ACC112 (cell line): ENCODE data around the gene TCF12.
"Not testable (repeated sequence)": the region's sequence is repeated elsewhere in the genome, so short reads cannot be mapped to it uniquely, and the experiment has no call there.

Experiments used
- H2AFZ ChIP-seq: fragments of 200-600 bp; sonication (generic); one replicate; pipeline ENCODE4 v1.6.0; 2017; ENCODE audit warnings: antibody characterized with exemption, low read length; ENCODE audit not compliant: unreplicated experiment
- H3K27ac ChIP-seq: fragments of 200-600 bp; sonication (generic); 2 replicates; pipeline ENCODE4 v1.5.1; 2014; ENCODE audit warnings: low read depth, mild to moderate bottlenecking, antibody characterized with exemption, low read length, moderate library complexity
- H3K27me3 ChIP-seq: fragments of 200-600 bp; sonication (generic); 2 replicates; pipeline ENCODE4 v1.6.1; 2014; ENCODE audit warnings: mild to moderate bottlenecking, antibody characterized with exemption, low read length, moderate library complexity, mixed read lengths; ENCODE audit not compliant: insufficient read depth
- H3K36me3 ChIP-seq: fragments of 200-600 bp; sonication (generic); 2 replicates; pipeline ENCODE4 v1.6.1; 2016; ENCODE audit warnings: mild to moderate bottlenecking, antibody characterized with exemption, low read length, moderate library complexity, mixed read lengths; ENCODE audit not compliant: insufficient read depth
- H3K4me1 ChIP-seq: fragments of 200-600 bp; sonication (generic); one replicate; pipeline ENCODE4 v1.6.1; 2016; ENCODE audit warnings: low read length, mixed read lengths; ENCODE audit not compliant: insufficient read depth, unreplicated experiment, control insufficient read depth
- H3K4me3 ChIP-seq: fragments of 200-600 bp; sonication (generic); 2 replicates; pipeline ENCODE4 v1.5.1; 2014; ENCODE audit warnings: mild to moderate bottlenecking, low read depth, low read length
- H3K79me2 ChIP-seq: fragments of 200-600 bp; sonication (generic); one replicate; pipeline ENCODE4 v1.6.0; 2016; ENCODE audit warnings: low read length; ENCODE audit not compliant: control insufficient read depth, unreplicated experiment, insufficient read depth

TCF12 gene

GRCh38 chr15:57086857-57087427 is 168.5 kb downstream of the TCF12 start:
- H3K4me3 ChIP-seq = no peak overlapping the region
- H3K79me2 ChIP-seq = peaks cover 14% of the 10 kb centered on the region
- H2AFZ ChIP-seq = no peak overlapping the region
- no peaks in the 10 kb centered on the region for H3K36me3 ChIP-seq
- no peak overlapping the region for H3K27ac ChIP-seq
- peaks cover 8% of the 10 kb centered on the region for H3K4me1 ChIP-seq
- no peaks in the 10 kb centered on the region for H3K27me3 ChIP-seq

GRCh38 chr15:57089815-57090495 is 171.5 kb downstream of the TCF12 start:
- no peaks in the 10 kb centered on the region for H3K27me3 ChIP-seq
- H3K36me3 ChIP-seq = no peaks in the 10 kb centered on the region
- peaks cover 9% of the 10 kb centered on the region for H3K79me2 ChIP-seq
- H2AFZ ChIP-seq = no peak overlapping the region
- H3K4me3 ChIP-seq = no peak overlapping the region
- no peaks in the 10 kb centered on the region for H3K4me1 ChIP-seq
- no peak overlapping the region for H3K27ac ChIP-seq

GRCh38 chr15:57090496-57090859 is 172.0 kb downstream of the TCF12 start:
- Histone ChIP-seq H3K79me2 (peaks cover 9% of the 10 kb centered on the region), H2AFZ (no peak overlapping the region), H3K36me3 (no peaks in the 10 kb centered on the region), H3K27ac (no peak overlapping the region), H3K4me1 (no peaks in the 10 kb centered on the region), H3K4me3 (no peak overlapping the region), H3K27me3 (no peaks in the 10 kb centered on the region)

GRCh38 chr15:57091636-57092035 is 173.2 kb downstream of the TCF12 start:
- H3K4me1 ChIP-seq = no peaks in the 10 kb centered on the region
- no peak overlapping the region for H3K4me3 ChIP-seq
- no peak overlapping the region for H2AFZ ChIP-seq
- H3K79me2 ChIP-seq = peaks cover 9% of the 10 kb centered on the region
- no peak overlapping the region for H3K27ac ChIP-seq
- H3K36me3 ChIP-seq = no peaks in the 10 kb centered on the region
- H3K27me3 ChIP-seq = no peaks in the 10 kb centered on the region

GRCh38 chr15:57092252-57092651 is 173.8 kb downstream of the TCF12 start:
- Histone ChIP-seq H2AFZ (no peak overlapping the region), H3K4me1 (no peaks in the 10 kb centered on the region), H3K27me3 (no peaks in the 10 kb centered on the region), H3K79me2 (peaks cover 9% of the 10 kb centered on the region), H3K36me3 (no peaks in the 10 kb centered on the region), H3K27ac (no peak overlapping the region), H3K4me3 (no peak overlapping the region)

GRCh38 chr15:57094321-57095257 is 176.1 kb downstream of the TCF12 start:
- H3K27ac ChIP-seq = no peak overlapping the region
- H3K36me3 ChIP-seq = no peaks in the 10 kb centered on the region
- H2AFZ ChIP-seq = no peak overlapping the region
- no peak overlapping the region for H3K4me3 ChIP-seq
- H3K4me1 ChIP-seq = no peaks in the 10 kb centered on the region
- H3K79me2 ChIP-seq = peaks cover 8% of the 10 kb centered on the region
- no peaks in the 10 kb centered on the region for H3K27me3 ChIP-seq

GRCh38 chr15:57095896-57096295 is 177.5 kb downstream of the TCF12 start:
- no peak overlapping the region for H3K4me3 ChIP-seq
- no peaks in the 10 kb centered on the region for H3K27me3 ChIP-seq
- H3K4me1 ChIP-seq = no peaks in the 10 kb centered on the region
- H3K27ac ChIP-seq = no peak overlapping the region
- H2AFZ ChIP-seq = no peak overlapping the region
- no peaks in the 10 kb centered on the region for H3K79me2 ChIP-seq
- H3K36me3 ChIP-seq = no peaks in the 10 kb centered on the region

- Histone ChIP-seq H3K36me3 (no peaks in the 10 kb centered on the region), H3K79me2 (no peaks in the 10 kb centered on the region), H3K4me3 (no peak overlapping the region), H3K4me1 (no peaks in the 10 kb centered on the region), H2AFZ (no peak overlapping the region), H3K27me3 (no peaks in the 10 kb centered on the region), H3K27ac (no peak overlapping the region)
Measured at GRCh38 chr15:57097246-57097645, 178.8 kb downstream of the TCF12 start.

GRCh38 chr15:57097919-57098543 is 179.6 kb downstream of the TCF12 start:
- H3K4me3 ChIP-seq, H3K36me3 ChIP-seq, H3K27ac ChIP-seq, H3K79me2 ChIP-seq, H3K27me3 ChIP-seq, H2AFZ ChIP-seq, H3K4me1 ChIP-seq: not testable (repeated sequence)

GRCh38 chr15:57098896-57099295 is 180.5 kb downstream of the TCF12 start:
- no peak overlapping the region for H3K4me3 ChIP-seq
- no peak overlapping the region for H3K27ac ChIP-seq
- no peaks in the 10 kb centered on the region for H3K27me3 ChIP-seq
- no peaks in the 10 kb centered on the region for H3K4me1 ChIP-seq
- H3K79me2 ChIP-seq = no peaks in the 10 kb centered on the region
- no peak overlapping the region for H2AFZ ChIP-seq
- peaks cover 4% of the 10 kb centered on the region; the same call in 1 of the 2 replicates for H3K36me3 ChIP-seq
